Measurements from ENCODE around the gene ENOX1.

ENOX1 gene

GRCh38 chr13:43482026-43482425 is 304.7 kb downstream of the ENOX1 start:
- no peak overlapping the region for H3K27ac ChIP-seq (ENCODE audit: extremely low read depth, low read depth, low read length)
- ChIA-PET CTCF (no interaction called here), POLR2A (no interaction called here)
- H3K36me3 ChIP-seq (ENCODE audit: control insufficient read depth in 2 of 2, insufficient read depth in 1 of 2, low read length in 2 of 2): no peaks in the 10 kb centered on the region
- H3K4me1 ChIP-seq (ENCODE audit: control insufficient read depth, insufficient read depth, low read length): no peaks in the 10 kb centered on the region
- no peaks in the 10 kb centered on the region for H3K9me3 ChIP-seq (ENCODE audit: control insufficient read depth, insufficient read depth, low read depth, low read length)
- H3K4me3 ChIP-seq (ENCODE audit: low read depth, low read length): no peak overlapping the region
- TF ChIP-seq ZNF354C (tag by site-specific recombination; IDR thresholded peaks at IDR 0.05; ENCODE audit: borderline replicate concordance, low read depth) (no peak), ZNF174 (tag by site-specific recombination; IDR thresholded peaks at IDR 0.05) (no peak), ZNF660 (tag by site-specific recombination; IDR thresholded peaks at IDR 0.05) (no peak), ZFHX2 (tag by site-specific recombination; conservative IDR thresholded peaks at IDR 0.05) (no peak), YY2 (tag by site-specific recombination; IDR thresholded peaks at IDR 0.05) (no peak), HOXD13 (CRISPR knock-in tag; IDR thresholded peaks at IDR 0.05; ENCODE audit: borderline replicate concordance) (no peak), MEIS1 (CRISPR knock-in tag; IDR thresholded peaks at IDR 0.05; ENCODE audit: borderline replicate concordance) (no peak), GLI4 (tag by site-specific recombination; IDR thresholded peaks at IDR 0.05) (no peak), ZNF394 (tag by site-specific recombination; IDR thresholded peaks at IDR 0.05; ENCODE audit: borderline replicate concordance) (no peak), GLIS2 (tag by site-specific recombination; IDR thresholded peaks at IDR 0.05) (no peak), ZNF701 (tag by site-specific recombination; IDR thresholded peaks at IDR 0.05) (no peak), ZNF692 (tag by site-specific recombination; IDR thresholded peaks at IDR 0.05) (no peak), ZNF140 (tag by site-specific recombination; IDR thresholded peaks at IDR 0.05) (no peak), ZNF596 (tag by site-specific recombination; IDR thresholded peaks at IDR 0.05) (no peak), ZNF768 (tag by site-specific recombination; IDR thresholded peaks at IDR 0.05) (no peak), ZNF121 (tag by site-specific recombination; IDR thresholded peaks at IDR 0.05) (no peak), KLF7 (tag by site-specific recombination; IDR thresholded peaks at IDR 0.05; ENCODE audit: borderline replicate concordance) (no peak), SP2 (tag by site-specific recombination; IDR thresholded peaks at IDR 0.05) (no peak)
- TF ChIP-seq, protein P1, sequence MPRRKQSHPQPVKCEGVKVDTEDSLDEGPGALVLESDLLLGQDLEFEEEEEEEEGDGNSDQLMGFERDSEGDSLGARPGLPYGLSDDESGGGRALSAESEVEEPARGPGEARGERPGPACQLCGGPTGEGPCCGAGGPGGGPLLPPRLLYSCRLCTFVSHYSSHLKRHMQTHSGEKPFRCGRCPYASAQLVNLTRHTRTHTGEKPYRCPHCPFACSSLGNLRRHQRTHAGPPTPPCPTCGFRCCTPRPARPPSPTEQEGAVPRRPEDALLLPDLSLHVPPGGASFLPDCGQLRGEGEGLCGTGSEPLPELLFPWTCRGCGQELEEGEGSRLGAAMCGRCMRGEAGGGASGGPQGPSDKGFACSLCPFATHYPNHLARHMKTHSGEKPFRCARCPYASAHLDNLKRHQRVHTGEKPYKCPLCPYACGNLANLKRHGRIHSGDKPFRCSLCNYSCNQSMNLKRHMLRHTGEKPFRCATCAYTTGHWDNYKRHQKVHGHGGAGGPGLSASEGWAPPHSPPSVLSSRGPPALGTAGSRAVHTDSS (tag by site-specific recombination; IDR thresholded peaks at IDR 0.05): no peak
- TF ChIP-seq, protein P2, sequence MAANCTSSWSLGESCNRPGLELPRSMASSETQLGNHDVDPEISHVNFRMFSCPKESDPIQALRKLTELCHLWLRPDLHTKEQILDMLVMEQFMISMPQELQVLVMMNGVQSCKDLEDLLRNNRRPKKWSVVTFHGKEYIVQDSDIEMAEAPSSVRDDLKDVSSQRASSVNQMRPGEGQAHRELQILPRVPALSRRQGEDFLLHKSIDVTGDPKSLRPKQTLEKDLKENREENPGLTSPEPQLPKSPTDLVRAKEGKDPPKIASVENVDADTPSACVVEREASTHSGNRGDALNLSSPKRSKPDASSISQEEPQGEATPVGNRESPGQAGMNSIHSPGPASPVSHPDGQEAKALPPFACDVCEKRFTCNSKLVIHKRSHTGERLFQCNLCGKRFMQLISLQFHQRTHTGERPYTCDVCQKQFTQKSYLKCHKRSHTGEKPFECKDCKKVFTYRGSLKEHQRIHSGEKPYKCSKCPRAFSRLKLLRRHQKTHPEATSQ (tag by site-specific recombination; IDR thresholded peaks at IDR 0.05): no peak

DNA sequence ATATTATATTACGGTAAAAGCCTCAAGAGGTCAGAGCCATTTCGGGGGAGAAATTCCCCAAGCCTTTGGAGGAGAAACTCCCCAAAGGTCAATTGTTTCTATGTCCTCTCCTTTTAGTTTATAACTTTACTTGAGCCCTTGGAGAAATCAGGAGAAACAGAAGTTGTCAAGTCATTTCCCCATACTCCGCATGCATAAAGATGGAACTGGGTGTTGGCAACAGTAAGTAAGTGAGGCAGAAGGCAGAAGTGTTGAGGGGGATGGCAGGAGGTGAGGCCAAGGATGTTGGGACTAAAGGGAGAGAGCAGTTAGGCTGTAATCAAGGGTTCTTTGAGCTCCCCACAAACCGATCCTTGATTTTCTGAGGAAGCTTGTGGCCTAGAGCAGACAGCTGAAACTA is 307.9 kb downstream of the ENOX1 start:
- no peak overlapping the region for H3K27ac ChIP-seq (ENCODE audit: extremely low read depth, low read depth, low read length)
- no peak overlapping the region for H3K4me3 ChIP-seq (ENCODE audit: low read depth, low read length)
- ChIA-PET POLR2A (no interaction called here), CTCF (no interaction called here)
- H3K36me3 ChIP-seq (ENCODE audit: control insufficient read depth in 2 of 2, insufficient read depth in 1 of 2, low read length in 2 of 2): no peaks in the 10 kb centered on the region
- no peaks in the 10 kb centered on the region for H3K9me3 ChIP-seq (ENCODE audit: control insufficient read depth, insufficient read depth, low read depth, low read length)
- no peaks in the 10 kb centered on the region for H3K4me1 ChIP-seq (ENCODE audit: control insufficient read depth, insufficient read depth, low read length)
- TF ChIP-seq BCL11B (tag by site-specific recombination; IDR thresholded peaks at IDR 0.05; ENCODE audit: low read depth): no peak
- no peak for TF ChIP-seq ZNF549 (tag by site-specific recombination; IDR thresholded peaks at IDR 0.05)
- no peak for TF ChIP-seq GLI4 (tag by site-specific recombination; IDR thresholded peaks at IDR 0.05)
- TF ChIP-seq ZBTB11 (tag by site-specific recombination; conservative IDR thresholded peaks at IDR 0.05; ENCODE audit: low read depth): no peak
- TF ChIP-seq ZSCAN4 (tag by site-specific recombination; IDR thresholded peaks at IDR 0.05): no peak
- no peak for TF ChIP-seq ZNF280D (tag by site-specific recombination; IDR thresholded peaks at IDR 0.05)

Data from HEK293 (cell line).